Panc1 (cell line): ENCODE measurements around the gene LAMB1.

Source experiments
- CTCF ChIP-seq: fragments of 450-650 bp; IDR thresholded peaks from 2 replicates; pipeline ENCODE4 v1.5.1; 2017; ENCODE audit warnings: mild to moderate bottlenecking
- TF ChIP-seq, protein P1 (sequence below), 2 experiments: IDR thresholded peaks; 2 replicates each; pipeline ENCODE4 v1.6.1; 2011 to 2012; ENCODE audit warnings: low read depth in 2 of 2, control low read depth in 1 of 2, low read length in 1 of 2, mild to moderate bottlenecking in 1 of 2, moderate library complexity in 1 of 2; ENCODE audit not compliant: insufficient read depth in 1 of 2

GRCh38 chr7:107998660-107999480 lies 4.1 kb downstream of the LAMB1 start:
- TF ChIP-seq CTCF = no peak
- TF ChIP-seq, protein P1, sequence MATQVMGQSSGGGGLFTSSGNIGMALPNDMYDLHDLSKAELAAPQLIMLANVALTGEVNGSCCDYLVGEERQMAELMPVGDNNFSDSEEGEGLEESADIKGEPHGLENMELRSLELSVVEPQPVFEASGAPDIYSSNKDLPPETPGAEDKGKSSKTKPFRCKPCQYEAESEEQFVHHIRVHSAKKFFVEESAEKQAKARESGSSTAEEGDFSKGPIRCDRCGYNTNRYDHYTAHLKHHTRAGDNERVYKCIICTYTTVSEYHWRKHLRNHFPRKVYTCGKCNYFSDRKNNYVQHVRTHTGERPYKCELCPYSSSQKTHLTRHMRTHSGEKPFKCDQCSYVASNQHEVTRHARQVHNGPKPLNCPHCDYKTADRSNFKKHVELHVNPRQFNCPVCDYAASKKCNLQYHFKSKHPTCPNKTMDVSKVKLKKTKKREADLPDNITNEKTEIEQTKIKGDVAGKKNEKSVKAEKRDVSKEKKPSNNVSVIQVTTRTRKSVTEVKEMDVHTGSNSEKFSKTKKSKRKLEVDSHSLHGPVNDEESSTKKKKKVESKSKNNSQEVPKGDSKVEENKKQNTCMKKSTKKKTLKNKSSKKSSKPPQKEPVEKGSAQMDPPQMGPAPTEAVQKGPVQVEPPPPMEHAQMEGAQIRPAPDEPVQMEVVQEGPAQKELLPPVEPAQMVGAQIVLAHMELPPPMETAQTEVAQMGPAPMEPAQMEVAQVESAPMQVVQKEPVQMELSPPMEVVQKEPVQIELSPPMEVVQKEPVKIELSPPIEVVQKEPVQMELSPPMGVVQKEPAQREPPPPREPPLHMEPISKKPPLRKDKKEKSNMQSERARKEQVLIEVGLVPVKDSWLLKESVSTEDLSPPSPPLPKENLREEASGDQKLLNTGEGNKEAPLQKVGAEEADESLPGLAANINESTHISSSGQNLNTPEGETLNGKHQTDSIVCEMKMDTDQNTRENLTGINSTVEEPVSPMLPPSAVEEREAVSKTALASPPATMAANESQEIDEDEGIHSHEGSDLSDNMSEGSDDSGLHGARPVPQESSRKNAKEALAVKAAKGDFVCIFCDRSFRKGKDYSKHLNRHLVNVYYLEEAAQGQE (IDR thresholded peaks at IDR 0.05; ENCODE audit: insufficient read depth in 1 of 2, low read depth in 2 of 2, low read length in 1 of 2) = no peak
